Sigmoid colon (tissue), 7 donors: ENCODE data around the gene LY9. TPM values are rescaled to one million over a fixed set of nuclear protein-coding genes. Genes with fewer than 3 reads are reported as not detected.

Experiments
- DNase-seq: peaks from one replicate; pipeline ENCODE4 v3.0.0-alpha.2; 2019
- H3K27ac ChIP-seq, 4 donors: fragments of 200-600 bp; sonication (generic); one replicate each; pipeline ENCODE4 v1.5.1; 2016 to 2019; ENCODE audit warnings: mild to moderate bottlenecking in 1 of 4
- H3K27me3 ChIP-seq, 3 donors: fragments of 200-600 bp; sonication (generic); one replicate each; pipeline ENCODE4 v1.5.1; 2019; ENCODE audit warnings: mild to moderate bottlenecking in 1 of 3
- H3K36me3 ChIP-seq, 4 donors: fragments of 200-600 bp; sonication (generic); one replicate each; pipeline ENCODE4 v1.5.1; 2016 to 2019
- H3K4me1 ChIP-seq, 4 donors: fragments of 200-600 bp; sonication (generic); one replicate each; pipeline ENCODE4 v1.5.1; 2017 to 2019
- H3K4me3 ChIP-seq, 4 donors: fragments of 200-600 bp; sonication (generic); one replicate each; pipeline ENCODE4 v1.5.1; 2017 to 2019; ENCODE audit warnings: mild to moderate bottlenecking in 2 of 4, moderate library complexity in 1 of 4
- H3K9me3 ChIP-seq, 4 donors: fragments of 200-600 bp in 3 of 4; sonication (generic) in 3 of 4; one replicate each; pipeline versions ENCODE4 v1.5.1 to v1.6.1; 2013 to 2019
- EP300 ChIP-seq, 4 donors: sonication (generic); formaldehyde crosslinking; IDR thresholded peaks; one replicate each; pipeline ENCODE4 v1.6.1; 2017; ENCODE audit warnings: antibody characterized with exemption in 4 of 4
- POLR2A ChIP-seq, 2 donors: fragments of 450-650 bp; IDR thresholded peaks; one replicate each; pipeline ENCODE4 v1.6.1; 2016; ENCODE audit warnings: antibody characterized with exemption in 2 of 2, mild to moderate bottlenecking in 2 of 2, moderate library complexity in 2 of 2
- POLR2AphosphoS5 ChIP-seq, 4 donors: sonication (generic); formaldehyde crosslinking; IDR thresholded peaks; one replicate each; pipeline ENCODE4 v1.6.1; 2017; ENCODE audit warnings: antibody characterized with exemption in 4 of 4
- WGBS, 2 donors: extraction: QIAGEN DNeasy Blood & Tissue Kit; methylation state at CpG; one replicate each; pipeline ENCODE4 v1.1.7; 2013; 5-methylcytosine and 5-hydroxymethylcytosine counted together
- intact Hi-C: fragments of 100-400 bp; cut with DNase I; formaldehyde crosslinking; loops from one replicate; pipeline ENCODE4 v1.15.1; 2023
- polyA plus RNA-seq, 3 donors: library from polyadenylated mRNA; stranded (reverse); fragments of 200-250 nt; gene quantifications; one replicate each; pipeline ENCODE4 v1.2.3, GENCODE V29; 2013
- total RNA-seq, 4 donors: library from RNA; depleted of rRNA; stranded (reverse); fragments of >200 nt; gene quantifications; one replicate each; pipeline ENCODE4 v1.1.0, GENCODE V29; 2016
- TF ChIP-seq, protein P1 (sequence below), 4 experiments: fragments of 450-650 bp in 3 of 4; fragments of 200-600 bp in 1 of 4; IDR thresholded peaks; one replicate each; pipeline ENCODE4 v1.5.1; 2016 to 2019; ENCODE audit warnings: antibody characterized with exemption in 4 of 4, mild to moderate bottlenecking in 3 of 4, moderate library complexity in 2 of 4
- donor health status: healthy with polysubstance abuse.
- donor health status: Bipolar disorder and iron deficiency.
- donor health status: healthy.

The LY9 gene
- total and polyA plus RNA-seq, 7 donors: under 0.01 to 12.8 (median 0.23) TPM; not detected in 2

GRCh38 chr1:160858507-160858906 is 62.5 kb downstream of the LY9 start:
- 37 to 75% methylated on average over 3 of the region's 3 CpGs for WGBS, 2 donors
- H3K4me1 ChIP-seq: no peaks in the 10 kb centered on the region
- H3K9me3 ChIP-seq: no peaks in the 10 kb centered on the region
- TF ChIP-seq POLR2AphosphoS5 (IDR thresholded peaks at IDR 0.05) (no peak), POLR2A (IDR thresholded peaks at IDR 0.05) (no peak), EP300 (IDR thresholded peaks at IDR 0.05) (no peak)
- TF ChIP-seq, protein P1, sequence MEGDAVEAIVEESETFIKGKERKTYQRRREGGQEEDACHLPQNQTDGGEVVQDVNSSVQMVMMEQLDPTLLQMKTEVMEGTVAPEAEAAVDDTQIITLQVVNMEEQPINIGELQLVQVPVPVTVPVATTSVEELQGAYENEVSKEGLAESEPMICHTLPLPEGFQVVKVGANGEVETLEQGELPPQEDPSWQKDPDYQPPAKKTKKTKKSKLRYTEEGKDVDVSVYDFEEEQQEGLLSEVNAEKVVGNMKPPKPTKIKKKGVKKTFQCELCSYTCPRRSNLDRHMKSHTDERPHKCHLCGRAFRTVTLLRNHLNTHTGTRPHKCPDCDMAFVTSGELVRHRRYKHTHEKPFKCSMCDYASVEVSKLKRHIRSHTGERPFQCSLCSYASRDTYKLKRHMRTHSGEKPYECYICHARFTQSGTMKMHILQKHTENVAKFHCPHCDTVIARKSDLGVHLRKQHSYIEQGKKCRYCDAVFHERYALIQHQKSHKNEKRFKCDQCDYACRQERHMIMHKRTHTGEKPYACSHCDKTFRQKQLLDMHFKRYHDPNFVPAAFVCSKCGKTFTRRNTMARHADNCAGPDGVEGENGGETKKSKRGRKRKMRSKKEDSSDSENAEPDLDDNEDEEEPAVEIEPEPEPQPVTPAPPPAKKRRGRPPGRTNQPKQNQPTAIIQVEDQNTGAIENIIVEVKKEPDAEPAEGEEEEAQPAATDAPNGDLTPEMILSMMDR (IDR thresholded peaks at IDR 0.05): no peak
- no peaks in the 10 kb centered on the region for H3K36me3 ChIP-seq
- no peak overlapping the region for H3K27ac ChIP-seq
- no peak overlapping the region for H3K4me3 ChIP-seq
- no peaks in the 10 kb centered on the region for H3K27me3 ChIP-seq
- intact Hi-C loops: no loop called here
- DNase-seq: no peak

- no peaks in the 10 kb centered on the region for H3K36me3 ChIP-seq
- intact Hi-C loops: no loop called here
- H3K27ac ChIP-seq: no peak overlapping the region
- no peaks in the 10 kb centered on the region for H3K4me1 ChIP-seq
- no peaks in the 10 kb centered on the region for H3K27me3 ChIP-seq
- H3K9me3 ChIP-seq: no peaks in the 10 kb centered on the region
- TF ChIP-seq, protein P1 (IDR thresholded peaks at IDR 0.05): no peak
- TF ChIP-seq EP300 (IDR thresholded peaks at IDR 0.05): no peak
- no peak for TF ChIP-seq POLR2A (IDR thresholded peaks at IDR 0.05)
- TF ChIP-seq POLR2AphosphoS5 (IDR thresholded peaks at IDR 0.05): no peak
- no peak overlapping the region for H3K4me3 ChIP-seq
- DNase-seq: no peak
- 88 to 93% methylated on average over 5 of the region's 5 CpGs for WGBS, 2 donors
Observed at GRCh38 chr1:160859166-160859565, 63.2 kb downstream of the LY9 start.

GRCh38 chr1:160860840-160861505 is 65.0 kb downstream of the LY9 start:
- no peaks in the 10 kb centered on the region for H3K9me3 ChIP-seq
- H3K27me3 ChIP-seq: no peaks in the 10 kb centered on the region
- H3K27ac ChIP-seq: no peak overlapping the region
- intact Hi-C loops: no loop called here
- H3K4me1 ChIP-seq: no peaks in the 10 kb centered on the region
- no peak for DNase-seq
- H3K4me3 ChIP-seq: no peak overlapping the region
- 70 to 90% methylated on average over 5 of the region's 5 CpGs for WGBS, 2 donors
- TF ChIP-seq EP300 (IDR thresholded peaks at IDR 0.05) (no peak), POLR2A (IDR thresholded peaks at IDR 0.05) (no peak), POLR2AphosphoS5 (IDR thresholded peaks at IDR 0.05) (no peak)
- TF ChIP-seq, protein P1 (IDR thresholded peaks at IDR 0.05): no peak
- H3K36me3 ChIP-seq: no peaks in the 10 kb centered on the region

- intact Hi-C loops: no loop called here
- peak within 1 kb of the TSS in 1 of 4 donors; percentile 7 for H3K27ac ChIP-seq
- H3K9me3 ChIP-seq: no peaks in the 10 kb centered on the region
- no peaks in the 10 kb centered on the region for H3K27me3 ChIP-seq
- no peak within 1 kb of the TSS for H3K4me3 ChIP-seq
- no peaks in the 10 kb centered on the region for H3K36me3 ChIP-seq
- no peak for DNase-seq
- H3K4me1 ChIP-seq: no peaks in the 10 kb centered on the region
- TF ChIP-seq, protein P1 (IDR thresholded peaks at IDR 0.05): no peak
- TF ChIP-seq POLR2AphosphoS5 (IDR thresholded peaks at IDR 0.05) (no peak), POLR2A (IDR thresholded peaks at IDR 0.05) (no peak), EP300 (IDR thresholded peaks at IDR 0.05) (no peak)
- WGBS, 2 donors: 45 to 74% methylated on average over 12 of the region's 12 CpGs
Observed at GRCh38 chr1:160862203-160863060, 66.5 kb downstream of the LY9 start, which contains the start of gene CD244. CD244 (minus strand) TSS chr1:160862887; CDS start chr1:160862677, 210 bp downstream.
